ENCODE measurements around the gene PGBD5. TPM values are rescaled to one million over a fixed set of nuclear protein-coding genes. Genes with fewer than 3 reads are reported as not detected.

PGBD5 gene
- total and polyA plus RNA-seq, 3 donors from 2014 or later = 14.3 to 28.1 (median 16.0) TPM

- intact Hi-C loops (cut with DNase I; ENCODE audit: low total_unique reads) = no loop called here
- TF ChIP-seq POLR2A (IDR thresholded peaks at IDR 0.05) = no peak
- TF ChIP-seq CTCF (IDR thresholded peaks at IDR 0.05) = no peak
These were observed 133.3 kb downstream of the PGBD5 start for GRCh38 chr1:230292689-230293389.

GRCh38 chr1:230291731-230292620, 134.2 kb downstream of the PGBD5 start:
- no peaks in the 10 kb centered on the region for H3K4me1 ChIP-seq
- DNase-seq = no peak
- no peak overlapping the region for H3K27ac ChIP-seq
- 65 to 85% methylated on average over 24 to 28 of the region's 28 CpGs for WGBS, 2 donors
- H3K4me3 ChIP-seq = no peak overlapping the region
- no peaks in the 10 kb centered on the region for H3K36me3 ChIP-seq (ENCODE audit: low read depth, missing control alignments)
- TF ChIP-seq POLR2A (IDR thresholded peaks at IDR 0.05) (no peak), CTCF (IDR thresholded peaks at IDR 0.05) (no peak)
- intact Hi-C loops (cut with DNase I; ENCODE audit: low total_unique reads) = no loop called here
- H3K9me3 ChIP-seq = no peaks in the 10 kb centered on the region
- H3K27me3 ChIP-seq = no peaks in the 10 kb centered on the region

More at GRCh38 chr1:230292689-230293389, 133.3 kb downstream of the PGBD5 start:
- Histone ChIP-seq H3K27ac (no peak overlapping the region), H3K36me3 (ENCODE audit: low read depth, missing control alignments) (no peaks in the 10 kb centered on the region), H3K4me3 (no peak overlapping the region), H3K4me1 (no peaks in the 10 kb centered on the region), H3K27me3 (no peaks in the 10 kb centered on the region), H3K9me3 (no peaks in the 10 kb centered on the region)
- WGBS, 2 donors = 66 to 73% methylated on average over 11 to 12 of the region's 12 CpGs
- no peak for DNase-seq

- DNase-seq = no peak
- Histone ChIP-seq H3K27ac (no peak overlapping the region), H3K9me3 (no peaks in the 10 kb centered on the region), H3K27me3 (no peaks in the 10 kb centered on the region), H3K4me3 (no peak overlapping the region), H3K4me1 (no peaks in the 10 kb centered on the region), H3K36me3 (ENCODE audit: low read depth, missing control alignments) (no peaks in the 10 kb centered on the region)
- intact Hi-C loops (cut with DNase I; ENCODE audit: low total_unique reads) = no loop called here
- 92 to 93% methylated on average over 5 of the region's 5 CpGs for WGBS, 2 donors
- no peak for TF ChIP-seq POLR2A (IDR thresholded peaks at IDR 0.05)
- no peak for TF ChIP-seq CTCF (IDR thresholded peaks at IDR 0.05)
These were observed 136.8 kb downstream of the PGBD5 start for GRCh38 chr1:230289350-230289644.

- Histone ChIP-seq H3K4me1 (no peaks in the 10 kb centered on the region), H3K36me3 (ENCODE audit: low read depth, missing control alignments) (no peaks in the 10 kb centered on the region), H3K27ac (no peak overlapping the region), H3K4me3 (no peak overlapping the region), H3K27me3 (no peaks in the 10 kb centered on the region), H3K9me3 (no peaks in the 10 kb centered on the region)
- intact Hi-C loops (cut with DNase I; ENCODE audit: low total_unique reads) = no loop called here
- no peak for DNase-seq
- WGBS, 2 donors = 88 to 89% methylated on average over 9 to 14 of the region's 14 CpGs
- TF ChIP-seq CTCF (IDR thresholded peaks at IDR 0.05) = no peak
- TF ChIP-seq POLR2A (IDR thresholded peaks at IDR 0.05) = no peak
These were observed 137.3 kb downstream of the PGBD5 start for GRCh38 chr1:230288641-230289349.
